Thoracic aorta (tissue), 2 donors: ENCODE data around the gene ARHGAP25. TPM values are rescaled to one million over a fixed set of nuclear protein-coding genes. Genes with fewer than 3 reads are reported as not detected.

Source experiments
- ATAC-seq: fragments of 150-250 bp; one replicate; pipeline ENCODE4 v1.8.0; 2017; ENCODE audit warnings: low read depth; ENCODE audit not compliant: insufficient number of reproducible peaks, low FRiP score
- DNase-seq: peaks from one replicate; pipeline ENCODE4 v3.0.0-alpha.2; 2020; ENCODE audit warnings: low spot score
- H3K27ac ChIP-seq, 2 donors: fragments of 200-600 bp; sonication (generic); 1 replicate in 1 of 2; 2 replicates in 1 of 2; pipeline ENCODE4 v1.5.1; 2016; ENCODE audit warnings: mild to moderate bottlenecking in 2 of 2, moderate library complexity in 2 of 2
- H3K27me3 ChIP-seq: fragments of 200-600 bp; sonication (generic); replicated peaks from 2 replicates; pipeline ENCODE4 v1.6.0; 2016; ENCODE audit warnings: mild to moderate bottlenecking; ENCODE audit not compliant: insufficient read depth
- H3K36me3 ChIP-seq: fragments of 200-600 bp; sonication (generic); one replicate; pipeline ENCODE4 v1.5.1; 2016
- H3K4me1 ChIP-seq, 2 donors: fragments of 200-600 bp; sonication (generic); 1 replicate in 1 of 2; 2 replicates in 1 of 2; pipeline versions ENCODE4 v1.5.1 to v1.6.0; 2016; ENCODE audit warnings: low read depth in 2 of 2, mild to moderate bottlenecking in 1 of 2; ENCODE audit not compliant: control insufficient read depth in 1 of 2
- H3K4me3 ChIP-seq: fragments of 200-600 bp; sonication (generic); 2 replicates; pipeline ENCODE4 v1.5.1; 2016; ENCODE audit warnings: mild to moderate bottlenecking
- H3K9me3 ChIP-seq: fragments of 200-600 bp; sonication (generic); 2 replicates; pipeline ENCODE4 v1.5.1; 2016
- total RNA-seq, 2 donors: library from RNA; depleted of rRNA; stranded (reverse); fragments of >200 nt; gene quantifications; one replicate each; pipeline versions ENCODE4 v1.1.0 to v1.2.3, GENCODE V29; 2016
- TF ChIP-seq, protein P1 (sequence below): fragments of 200-600 bp; sonication (generic); IDR thresholded peaks from one replicate; pipeline ENCODE4 v1.5.1; 2019; ENCODE audit warnings: antibody characterized with exemption

ARHGAP25 gene
- 10 to 100 TPM; 10.8 to 14.5 TPM for total RNA-seq

- Histone ChIP-seq H3K4me1 (no peaks in the 10 kb centered on the region), H3K36me3 (no peaks in the 10 kb centered on the region), H3K27ac (peak within 1 kb of the TSS in 1 of 2 donors; percentile 18), H3K27me3 (no peaks in the 10 kb centered on the region), H3K4me3 (peak within 1 kb of the TSS; percentile 64), H3K9me3 (no peaks in the 10 kb centered on the region)
- ATAC-seq (no peak), DNase-seq (no peak)
- TF ChIP-seq, protein P1, sequence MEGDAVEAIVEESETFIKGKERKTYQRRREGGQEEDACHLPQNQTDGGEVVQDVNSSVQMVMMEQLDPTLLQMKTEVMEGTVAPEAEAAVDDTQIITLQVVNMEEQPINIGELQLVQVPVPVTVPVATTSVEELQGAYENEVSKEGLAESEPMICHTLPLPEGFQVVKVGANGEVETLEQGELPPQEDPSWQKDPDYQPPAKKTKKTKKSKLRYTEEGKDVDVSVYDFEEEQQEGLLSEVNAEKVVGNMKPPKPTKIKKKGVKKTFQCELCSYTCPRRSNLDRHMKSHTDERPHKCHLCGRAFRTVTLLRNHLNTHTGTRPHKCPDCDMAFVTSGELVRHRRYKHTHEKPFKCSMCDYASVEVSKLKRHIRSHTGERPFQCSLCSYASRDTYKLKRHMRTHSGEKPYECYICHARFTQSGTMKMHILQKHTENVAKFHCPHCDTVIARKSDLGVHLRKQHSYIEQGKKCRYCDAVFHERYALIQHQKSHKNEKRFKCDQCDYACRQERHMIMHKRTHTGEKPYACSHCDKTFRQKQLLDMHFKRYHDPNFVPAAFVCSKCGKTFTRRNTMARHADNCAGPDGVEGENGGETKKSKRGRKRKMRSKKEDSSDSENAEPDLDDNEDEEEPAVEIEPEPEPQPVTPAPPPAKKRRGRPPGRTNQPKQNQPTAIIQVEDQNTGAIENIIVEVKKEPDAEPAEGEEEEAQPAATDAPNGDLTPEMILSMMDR: no peak
These were observed at the start of gene ARHGAP25 for GRCh38 chr2:68734688-68735525. ARHGAP25 (plus strand) TSS chr2:68734811; CDS start chr2:68735200, 389 bp downstream.

- no peak overlapping the region for H3K4me3 ChIP-seq
- ATAC-seq (no peak), DNase-seq (no peak)
- TF ChIP-seq, protein P1: no peak
- H3K27me3 ChIP-seq: no peaks in the 10 kb centered on the region
- H3K9me3 ChIP-seq: no peaks in the 10 kb centered on the region
- H3K27ac ChIP-seq: no peak overlapping the region
- no peaks in the 10 kb centered on the region for H3K4me1 ChIP-seq
- no peaks in the 10 kb centered on the region for H3K36me3 ChIP-seq
These were observed 48.4 kb upstream of the ARHGAP25 start for GRCh38 chr2:68686178-68686577.

- H3K9me3 ChIP-seq: no peaks in the 10 kb centered on the region
- no peak overlapping the region for H3K27ac ChIP-seq
- no peaks in the 10 kb centered on the region for H3K27me3 ChIP-seq
- no peaks in the 10 kb centered on the region for H3K36me3 ChIP-seq
- no peak overlapping the region for H3K4me3 ChIP-seq
- TF ChIP-seq, protein P1: no peak
- ATAC-seq (no peak), DNase-seq (no peak)
- H3K4me1 ChIP-seq: no peaks in the 10 kb centered on the region
These were observed 47.6 kb upstream of the ARHGAP25 start for GRCh38 chr2:68687018-68687417.

GRCh38 chr2:68689553-68690537 is 44.8 kb upstream of the ARHGAP25 start:
- DNase-seq: no peak
- H3K27ac ChIP-seq: no peak overlapping the region
- TF ChIP-seq, protein P1: no peak
- ATAC-seq: no peak
- no peaks in the 10 kb centered on the region for H3K27me3 ChIP-seq
- H3K9me3 ChIP-seq: no peaks in the 10 kb centered on the region
- no peaks in the 10 kb centered on the region for H3K4me1 ChIP-seq
- no peak overlapping the region for H3K4me3 ChIP-seq
- no peaks in the 10 kb centered on the region for H3K36me3 ChIP-seq

GRCh38 chr2:68690851-68691250 is 43.8 kb upstream of the ARHGAP25 start:
- TF ChIP-seq, protein P1: no peak
- Histone ChIP-seq H3K4me1 (no peaks in the 10 kb centered on the region), H3K4me3 (no peak overlapping the region), H3K27ac (no peak overlapping the region), H3K27me3 (no peaks in the 10 kb centered on the region), H3K36me3 (no peaks in the 10 kb centered on the region), H3K9me3 (no peaks in the 10 kb centered on the region)
- DNase-seq: no peak
- ATAC-seq: no peak
